Activated naive CD4-positive, alpha-beta T cell (primary cell): ENCODE results near the gene ZNF454.

Experiments used
- DNase-seq, 4 experiments: peaks; one replicate each; lab custom pipeline; 2025; lab: John Stamatoyannopoulos, UW

Gene ZNF454

DNA sequence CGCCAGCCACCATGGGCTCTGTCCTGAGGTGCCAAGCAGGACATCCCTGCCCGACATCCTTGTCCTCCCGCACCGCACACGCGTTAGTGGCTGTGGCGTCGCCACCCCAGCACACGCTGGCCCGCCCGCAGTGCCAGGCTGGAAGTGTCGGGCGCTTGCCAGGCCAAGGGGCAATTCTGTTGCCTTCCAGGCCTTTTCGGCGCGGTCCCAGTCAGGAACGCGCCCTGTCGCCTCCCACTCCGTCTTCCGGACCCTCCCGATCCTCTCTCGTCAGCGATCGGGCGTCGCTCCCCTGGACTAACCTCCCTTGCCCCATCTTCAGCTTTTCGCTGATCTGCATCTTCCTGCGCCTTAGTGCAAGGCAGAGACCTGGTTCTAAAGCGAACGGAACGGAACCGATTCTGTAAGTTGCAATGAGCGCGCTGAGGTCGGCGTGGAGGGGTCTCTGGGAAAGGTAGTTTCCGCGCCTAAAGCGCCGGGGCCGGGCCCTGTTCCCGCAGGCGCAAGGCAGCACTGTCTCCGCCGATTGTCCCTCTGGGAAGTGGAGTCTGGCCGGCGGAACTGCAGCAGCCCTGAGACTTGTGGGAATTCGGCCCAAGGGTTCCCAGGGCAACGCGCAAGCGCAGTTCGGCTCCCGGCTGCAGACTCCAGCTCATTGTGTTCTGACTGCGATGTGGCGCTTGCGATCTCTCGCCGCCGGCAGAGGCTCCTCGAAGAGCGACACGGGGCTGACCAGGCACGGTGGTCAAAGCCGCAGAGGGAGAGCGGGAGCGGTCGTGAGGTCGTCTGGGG, at the start of gene ZNF454:
Gene ZNF454, plus strand, starts transcription at position 630 of the 792 bp plus-strand sequence. CDS start 1,594 bp downstream, outside the sequence.
- no peak for DNase-seq

DNA sequence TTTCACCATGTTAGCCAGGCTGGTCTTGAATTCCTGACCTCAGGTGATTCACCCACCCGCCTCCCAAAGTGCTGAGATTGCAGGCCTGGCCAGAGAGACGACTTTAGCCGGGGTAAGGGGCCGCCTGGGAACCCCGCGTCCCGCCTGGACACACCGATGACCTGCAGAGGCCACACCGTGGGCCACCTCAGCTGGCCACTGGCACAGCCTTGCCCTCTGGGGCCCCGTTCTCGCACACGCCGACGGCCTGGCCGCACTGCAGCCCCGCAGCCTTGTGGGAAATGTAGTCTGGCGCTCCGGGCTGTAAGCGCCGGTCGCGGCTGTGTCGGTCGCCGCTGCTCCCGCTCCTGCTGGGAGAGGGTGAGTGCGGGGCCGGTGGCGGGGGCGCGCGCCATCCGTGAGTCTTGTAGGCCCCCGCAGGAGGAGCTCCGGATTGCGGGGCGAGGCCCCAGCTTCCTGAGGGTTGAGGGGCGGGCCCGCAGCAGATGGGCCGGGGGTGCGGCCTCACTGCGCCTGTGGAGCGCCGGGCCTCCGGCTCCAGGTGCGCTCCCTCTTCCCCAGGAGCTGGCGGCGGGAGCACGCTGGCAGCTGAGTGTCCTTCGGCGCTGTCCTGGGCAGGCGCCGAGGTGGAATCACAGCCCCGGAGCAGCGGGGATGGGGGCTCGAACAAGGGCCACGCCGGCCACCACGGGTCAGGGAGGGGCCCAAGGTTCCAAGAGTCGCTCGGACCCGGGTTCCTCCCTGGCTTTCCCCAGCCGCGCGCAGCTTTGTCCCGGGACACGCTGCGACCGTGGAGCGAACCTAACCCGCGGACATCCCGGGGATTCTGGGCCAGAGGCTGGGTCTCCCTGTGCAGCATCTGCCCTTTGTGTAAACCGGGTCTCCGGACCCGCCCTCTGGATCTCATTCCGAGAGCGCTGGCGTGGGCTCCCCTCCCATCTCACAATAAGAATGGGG, 45.1 kb upstream of the ZNF454 start, which contains the start of gene ZFP2:
Gene ZFP2, plus strand, starts transcription at position 299 of the 957 bp plus-strand sequence. CDS start 35,401 bp downstream, outside the sequence.
- peak in 1 of 4 experiments; percentile 3 for DNase-seq

DNA sequence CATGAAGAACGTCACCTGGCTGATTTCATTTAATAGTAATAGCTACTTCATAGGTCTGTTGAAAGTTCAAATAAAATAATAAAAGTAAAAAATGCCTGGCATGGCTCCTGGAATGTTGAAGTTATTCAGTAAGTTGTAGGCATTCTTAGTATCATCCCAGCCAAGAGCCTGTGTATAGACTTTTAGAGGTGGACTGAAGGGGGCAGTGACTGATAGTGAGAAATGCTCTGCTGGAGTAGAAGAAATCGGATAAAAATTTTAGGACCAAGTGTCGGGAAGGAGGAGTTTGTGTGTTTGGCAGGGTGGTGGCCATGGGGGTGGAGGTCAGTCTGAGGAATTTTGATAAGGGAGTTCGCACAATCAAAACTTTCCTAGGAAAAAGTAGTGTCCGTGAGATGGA, 41.7 kb upstream of the ZNF454 start:
- DNase-seq, result no peak

DNA sequence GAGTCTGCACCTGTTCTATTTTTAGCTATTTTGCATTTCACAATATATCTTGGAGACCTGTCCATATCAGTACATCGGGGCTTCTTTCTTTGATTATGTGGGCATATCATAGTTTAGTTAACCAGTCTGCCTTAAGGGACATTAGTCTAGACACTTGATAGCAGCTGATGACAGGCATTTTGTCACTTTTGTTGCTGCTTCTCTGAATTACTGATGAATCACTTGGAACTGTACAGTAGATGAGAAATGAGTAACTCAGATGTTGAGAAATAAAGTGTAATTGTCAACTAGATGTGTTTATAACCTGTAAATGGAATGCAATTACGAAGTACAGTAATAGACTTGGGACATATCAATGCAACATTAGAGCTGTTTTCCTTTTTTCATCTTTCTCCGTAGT, 38.1 kb upstream of the ZNF454 start:
- DNase-seq, result no peak

DNA sequence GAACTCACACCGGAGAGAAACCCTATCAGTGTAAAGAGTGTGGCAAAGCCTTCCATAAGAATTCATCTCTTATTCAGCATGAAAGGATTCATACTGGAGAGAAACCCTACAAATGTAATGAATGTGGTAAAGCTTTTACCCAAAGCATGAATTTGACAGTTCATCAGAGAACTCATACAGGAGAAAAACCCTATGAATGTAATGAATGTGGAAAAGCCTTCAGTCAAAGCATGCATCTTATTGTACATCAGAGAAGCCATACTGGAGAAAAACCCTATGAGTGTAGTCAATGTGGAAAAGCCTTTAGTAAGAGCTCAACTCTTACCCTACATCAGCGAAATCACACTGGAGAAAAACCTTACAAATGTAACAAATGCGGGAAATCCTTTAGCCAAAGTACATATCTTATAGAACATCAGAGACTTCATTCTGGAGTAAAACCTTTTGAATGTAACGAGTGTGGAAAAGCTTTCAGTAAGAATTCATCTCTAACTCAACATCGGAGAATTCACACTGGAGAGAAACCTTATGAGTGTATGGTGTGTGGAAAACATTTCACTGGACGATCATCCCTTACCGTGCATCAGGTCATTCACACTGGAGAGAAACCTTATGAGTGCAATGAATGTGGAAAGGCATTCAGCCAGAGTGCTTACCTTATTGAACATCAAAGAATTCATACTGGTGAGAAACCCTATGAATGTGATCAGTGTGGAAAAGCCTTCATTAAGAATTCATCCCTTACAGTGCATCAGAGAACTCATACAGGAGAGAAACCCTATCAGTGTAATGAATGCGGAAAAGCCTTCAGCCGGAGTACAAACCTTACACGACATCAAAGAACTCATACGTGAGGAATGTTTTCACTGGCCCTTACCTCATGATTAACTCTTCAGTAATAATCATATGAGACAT, 8.9 kb upstream of the ZNF454 start:
- DNase-seq, result no peak

DNA sequence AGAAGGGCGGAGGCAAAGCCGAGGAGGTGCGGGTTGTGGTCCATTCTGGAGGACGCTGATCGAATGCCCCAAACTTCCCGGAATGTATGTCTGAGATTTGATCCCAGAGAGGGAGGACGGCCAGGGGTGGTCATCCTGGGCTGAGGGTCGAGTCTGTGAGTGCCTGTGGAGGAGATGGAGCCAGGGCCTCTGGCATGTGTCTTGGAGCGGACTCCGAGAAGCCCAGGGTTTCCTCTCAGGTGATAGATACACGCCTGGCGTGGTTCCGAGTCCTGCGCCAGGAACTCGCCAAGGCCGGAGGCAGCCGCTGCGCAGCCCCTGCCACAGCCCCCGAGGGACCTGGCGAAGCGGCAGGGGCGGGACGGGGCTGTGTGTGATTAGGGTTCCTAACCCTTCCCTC, 363 bp downstream of the ZNF454 start:
- no peak for DNase-seq

DNA sequence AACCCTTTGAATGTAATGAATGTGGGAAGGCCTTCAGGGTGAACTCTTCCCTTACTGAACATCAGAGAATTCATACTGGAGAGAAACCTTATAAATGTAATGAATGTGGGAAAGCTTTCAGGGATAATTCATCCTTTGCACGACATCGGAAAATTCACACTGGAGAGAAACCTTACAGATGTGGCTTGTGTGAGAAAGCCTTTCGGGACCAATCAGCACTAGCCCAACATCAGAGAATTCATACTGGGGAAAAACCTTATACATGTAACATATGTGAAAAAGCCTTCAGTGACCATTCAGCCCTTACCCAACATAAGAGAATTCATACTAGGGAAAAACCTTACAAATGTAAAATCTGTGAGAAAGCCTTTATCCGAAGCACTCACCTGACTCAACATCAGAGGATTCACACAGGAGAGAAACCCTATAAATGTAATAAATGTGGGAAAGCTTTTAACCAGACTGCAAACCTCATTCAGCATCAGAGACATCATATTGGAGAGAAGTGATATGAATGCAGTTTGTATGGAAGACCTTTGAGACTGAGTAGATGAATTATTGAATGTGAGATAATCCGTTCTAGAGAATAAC, 24.6 kb downstream of the ZNF454 start:
- no peak for DNase-seq

DNA sequence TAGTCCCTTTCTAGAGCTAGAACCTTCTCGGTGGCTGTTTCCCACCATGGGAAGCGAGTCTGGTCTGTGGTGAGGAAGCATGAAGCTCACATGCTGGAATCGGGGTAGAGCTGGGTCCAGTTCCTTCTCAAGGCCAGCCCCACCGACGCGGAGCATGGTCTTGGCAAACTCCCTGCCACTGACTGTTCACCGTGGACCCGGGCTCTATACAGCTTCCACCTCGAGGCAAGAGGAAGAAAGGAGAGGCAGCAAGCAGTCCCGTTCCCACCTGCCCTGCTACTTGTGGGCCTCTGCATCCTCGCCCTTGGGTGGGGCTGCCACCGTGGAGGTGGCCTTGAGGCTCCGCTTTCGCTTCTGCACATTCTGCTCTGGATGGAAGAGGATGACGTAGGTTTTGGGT, 40.4 kb downstream of the ZNF454 start:
- no peak for DNase-seq

DNA sequence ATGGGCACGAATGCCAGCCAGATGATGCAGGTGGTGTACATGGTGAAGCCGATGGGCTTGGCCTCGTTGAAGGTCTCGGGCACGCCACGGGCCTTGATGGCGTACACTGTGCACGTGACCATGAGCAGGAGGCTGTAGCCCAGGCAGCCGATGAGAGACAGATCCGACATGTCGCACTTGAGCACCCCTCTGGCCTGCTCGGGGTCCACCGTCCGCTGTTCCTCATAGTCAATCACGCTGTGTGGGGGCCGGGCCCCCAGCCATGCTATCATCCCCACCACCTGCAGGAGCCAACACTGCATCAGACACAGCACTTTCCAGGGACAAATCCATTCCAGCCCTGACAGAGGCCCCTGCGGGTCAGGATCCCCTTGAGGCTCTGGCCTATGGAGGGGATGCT, 41.9 kb downstream of the ZNF454 start:
- no peak for DNase-seq

DNA sequence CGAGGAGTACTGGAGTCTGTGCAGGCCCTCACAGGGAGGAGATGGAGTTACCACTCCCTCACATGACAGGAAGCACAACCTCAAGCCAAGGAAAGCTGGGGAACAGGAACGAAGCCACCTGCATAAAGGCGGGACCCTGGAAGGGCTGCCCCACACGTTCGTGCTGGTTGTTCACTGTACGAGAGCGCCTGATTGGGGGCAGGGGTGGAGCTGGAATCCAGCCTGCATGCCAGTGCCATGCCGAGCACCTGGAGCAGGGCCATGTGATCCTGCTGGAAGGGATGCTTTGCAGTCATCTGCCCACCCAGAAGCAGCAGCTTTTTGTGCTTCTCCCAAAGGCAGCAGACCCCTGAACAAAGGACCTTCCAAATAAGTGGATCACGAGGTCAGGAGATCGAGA, 42.7 kb downstream of the ZNF454 start:
- no peak for DNase-seq

DNA sequence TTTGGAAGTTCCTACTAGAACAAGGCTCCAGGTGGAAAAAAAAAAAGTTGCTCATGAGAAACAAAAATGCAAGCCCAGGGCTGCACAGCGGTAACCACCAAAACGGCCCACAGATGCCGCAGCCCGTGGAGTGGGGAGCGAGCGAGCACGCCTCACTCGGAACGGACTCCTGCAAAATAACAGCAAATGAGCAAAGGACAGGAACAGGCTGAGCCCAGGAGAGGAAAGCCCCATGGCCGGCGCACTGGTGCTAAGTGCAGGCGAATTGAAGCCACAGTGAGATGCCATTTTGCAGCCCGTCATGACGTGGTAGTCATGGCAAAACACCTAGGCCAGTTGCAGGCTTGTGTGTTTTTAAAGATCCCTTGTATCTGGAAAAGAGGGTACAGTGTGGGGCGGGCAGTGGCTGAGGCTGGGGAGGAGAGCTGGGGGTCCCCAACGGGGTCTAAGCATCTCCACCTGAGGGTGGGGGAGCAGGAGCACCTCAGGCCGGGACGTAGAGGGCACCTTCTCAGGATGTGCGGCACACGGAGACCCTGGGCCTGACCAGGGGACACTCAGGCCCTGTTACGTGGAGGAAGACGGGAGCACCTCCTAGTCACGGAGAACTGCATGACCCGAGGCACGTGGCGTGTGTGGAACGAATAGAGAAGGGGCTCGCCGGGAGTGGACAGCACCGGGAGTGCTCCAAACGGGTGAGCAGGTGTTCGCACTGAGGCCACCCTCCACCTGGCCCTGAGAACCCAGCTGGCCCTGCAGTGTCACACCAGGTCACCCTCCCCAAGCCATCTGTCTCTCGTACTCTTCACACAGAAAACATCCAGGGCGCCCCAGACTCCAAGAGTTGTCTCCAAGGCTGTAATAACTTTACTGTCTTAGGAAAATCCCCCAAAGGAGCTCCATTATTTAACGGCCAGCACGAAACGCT, 43.4 kb downstream of the ZNF454 start:
- no peak for DNase-seq

DNA sequence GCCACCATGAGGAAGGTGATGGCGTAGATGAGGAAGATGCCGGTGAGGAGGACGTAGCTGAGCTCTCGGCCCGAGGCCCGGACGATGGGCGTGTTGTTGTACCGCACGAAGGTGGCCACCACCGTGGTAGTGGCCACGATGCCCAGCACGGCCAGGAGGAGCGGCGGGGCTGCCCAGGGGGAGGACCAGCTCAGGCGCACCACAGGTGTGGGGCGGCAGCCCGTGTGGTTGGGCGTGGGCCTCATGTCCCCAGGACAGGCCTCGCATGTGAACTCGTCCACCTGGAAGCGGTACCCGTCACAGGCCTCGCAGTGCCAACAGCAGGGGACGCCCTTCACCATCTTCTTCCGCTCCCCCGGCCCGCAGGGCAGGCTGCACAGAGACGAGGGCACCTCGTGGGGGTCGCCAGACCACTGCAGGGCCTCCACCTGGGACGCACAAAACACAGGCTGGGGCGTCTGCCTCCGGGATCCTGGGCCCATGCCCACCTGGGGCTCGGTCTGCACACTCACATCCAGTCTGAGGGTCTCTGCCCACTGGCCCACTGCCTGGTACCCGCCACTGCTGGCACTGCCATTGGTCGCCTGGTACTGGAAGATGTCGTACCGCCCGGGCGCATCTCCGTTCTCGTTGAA, 45.4 kb downstream of the ZNF454 start:
- DNase-seq, result no peak

DNA sequence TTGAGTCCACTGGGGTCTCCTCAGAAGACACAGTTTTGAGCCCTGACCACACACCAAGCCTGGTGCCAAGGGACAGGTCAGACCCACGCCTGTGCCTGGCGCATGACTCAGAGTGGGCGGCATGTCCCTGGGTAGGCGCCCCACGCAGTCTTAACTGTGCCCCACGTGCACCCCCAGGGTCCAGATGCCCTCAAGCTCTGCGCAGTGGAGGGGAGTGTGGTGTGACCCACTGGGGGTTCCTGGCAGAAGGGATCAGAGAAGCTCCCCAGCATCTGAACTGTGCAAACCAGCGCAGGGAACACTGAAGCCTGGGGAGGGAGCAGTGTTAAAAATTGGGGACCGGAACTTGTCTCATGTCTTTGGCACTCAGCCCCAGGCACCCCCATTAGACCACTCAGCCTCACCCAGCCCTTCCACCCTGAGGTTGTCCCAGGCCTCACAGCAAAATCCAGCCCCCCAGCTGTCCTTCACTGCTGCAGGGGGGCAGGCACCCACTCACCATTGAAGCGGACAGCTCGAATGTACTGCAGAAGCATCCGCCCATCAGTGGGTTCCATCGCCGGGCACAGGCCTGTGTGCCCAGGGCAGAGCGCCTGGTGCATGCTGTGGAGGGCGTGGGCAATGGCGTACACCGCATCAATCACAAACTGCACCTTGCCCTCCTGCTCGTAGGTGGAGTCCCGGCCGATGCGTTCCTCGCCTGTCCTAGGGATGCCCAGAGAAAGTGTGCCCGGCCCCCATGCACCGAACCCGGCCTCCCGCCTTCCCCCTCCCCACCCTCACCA, 47.6 kb downstream of the ZNF454 start:
- no peak for DNase-seq

DNA sequence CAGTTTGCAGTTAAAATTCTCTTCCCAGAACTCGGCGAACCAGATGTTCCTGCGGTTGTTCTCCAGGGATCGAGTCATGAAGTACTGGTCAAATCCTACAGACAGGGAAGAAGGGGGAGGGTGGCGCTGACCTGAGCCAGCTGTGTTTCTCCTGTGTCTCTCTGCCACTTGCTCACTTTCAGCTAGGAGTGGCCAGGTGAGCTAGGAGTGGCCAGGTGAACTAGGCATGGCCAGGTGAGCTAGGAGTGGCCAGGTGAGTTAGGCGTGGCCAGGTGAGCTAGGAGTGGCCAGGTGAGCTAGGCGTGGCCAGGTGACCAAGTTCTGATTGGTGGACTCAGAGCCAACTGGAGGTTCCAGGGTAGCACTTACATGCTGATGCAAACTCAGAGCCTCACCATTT, 48.3 kb downstream of the ZNF454 start:
- no peak for DNase-seq

DNA sequence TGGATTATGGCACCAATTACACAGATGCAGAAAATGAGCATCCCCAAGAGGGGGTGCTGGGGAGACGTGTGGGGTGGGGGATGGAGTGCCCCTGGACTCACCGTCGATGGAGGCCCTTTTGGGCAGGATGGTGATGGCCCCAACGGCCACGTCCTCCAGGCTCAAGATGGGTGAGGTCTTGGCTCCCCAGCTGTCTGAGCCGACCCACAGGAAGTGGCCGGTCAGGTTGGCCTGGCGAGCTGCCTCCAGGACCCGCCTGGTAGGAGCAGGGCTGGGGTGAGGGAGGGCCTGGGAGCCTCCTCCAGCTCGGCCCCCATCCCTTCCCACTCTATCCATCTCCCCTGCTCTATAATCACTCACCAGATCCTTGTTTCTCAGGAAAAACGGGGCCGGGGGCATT, 49.5 kb downstream of the ZNF454 start:
- no peak for DNase-seq

DNA sequence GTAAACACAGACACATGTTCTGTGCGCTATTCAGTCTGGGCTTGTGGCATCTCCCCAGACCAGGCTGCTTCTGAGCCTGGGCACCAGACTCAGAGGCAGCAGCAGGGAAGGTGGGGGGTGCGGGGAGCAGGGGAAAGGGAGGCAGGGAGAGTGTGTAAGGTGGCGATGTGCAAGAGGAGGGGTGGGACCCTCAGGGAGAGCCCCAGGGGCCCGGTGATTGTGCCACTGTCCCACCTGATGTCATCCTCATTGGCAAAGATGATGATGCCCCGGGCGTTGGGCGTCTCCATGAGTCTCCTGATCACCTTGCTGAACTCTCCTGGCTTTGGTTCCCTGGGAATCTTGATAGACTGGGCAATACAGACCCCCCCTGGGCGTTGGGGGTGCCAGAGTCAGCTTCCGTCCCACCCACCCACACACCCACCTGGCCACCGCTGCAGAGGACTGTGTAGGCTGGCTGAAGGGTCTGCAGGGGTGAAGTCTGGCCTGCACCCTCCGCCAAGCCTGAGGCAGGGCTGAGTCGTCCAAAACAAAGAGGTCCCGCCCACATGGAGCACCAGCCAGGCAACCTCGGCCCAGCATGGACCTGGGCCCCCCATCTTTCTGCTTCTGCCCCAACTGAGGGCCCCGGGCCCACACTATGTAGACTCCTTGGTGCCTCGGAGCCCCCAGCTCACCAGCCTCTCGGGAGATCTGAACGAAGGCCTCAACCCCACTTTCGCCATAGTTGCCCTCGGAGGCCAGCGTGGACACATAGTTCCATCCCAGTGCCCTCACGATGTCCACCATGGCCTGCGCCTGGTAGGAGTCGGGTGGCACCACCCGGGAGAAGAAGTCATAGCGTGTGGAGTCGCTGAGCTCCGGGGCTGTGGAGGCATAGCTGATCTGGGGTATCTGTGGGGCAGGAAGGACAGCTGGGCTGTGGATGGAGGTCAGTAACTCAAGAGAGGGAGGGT, 50.5 kb downstream of the ZNF454 start:
- no peak for DNase-seq

DNA sequence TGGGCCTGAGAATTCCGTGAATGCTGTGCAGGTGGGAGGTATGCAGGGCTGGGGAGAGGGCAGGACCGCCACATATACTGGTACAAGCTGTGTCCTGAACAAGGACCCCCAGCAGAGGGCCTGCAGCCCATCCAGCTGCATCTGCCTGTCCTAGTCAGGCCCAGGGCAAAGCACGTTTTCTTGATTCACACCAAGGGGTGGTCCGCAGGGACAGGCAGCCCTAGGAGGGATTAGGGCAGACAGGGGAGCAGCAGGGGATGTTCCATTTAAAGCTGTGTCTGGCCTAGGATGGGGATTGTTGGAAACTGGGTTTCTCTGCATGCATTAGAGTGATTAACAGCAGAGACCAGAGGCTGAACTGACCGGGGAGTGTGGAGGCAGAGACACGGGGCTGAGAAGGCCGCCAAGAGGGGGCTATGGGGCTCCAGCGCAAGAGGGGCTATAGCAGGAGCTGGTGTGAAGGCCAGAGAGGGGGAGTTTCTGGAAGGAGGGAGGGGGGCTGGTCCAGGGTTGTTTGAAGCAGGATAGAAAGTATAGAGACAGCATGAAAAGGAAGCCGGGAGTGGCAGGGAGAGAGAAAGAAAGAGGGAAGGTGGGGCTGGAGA, 51.4 kb downstream of the ZNF454 start:
- no peak for DNase-seq
